GM21381 (cell line): ENCODE measurements around the gene UGT1A4.

Experiments
- ATAC-seq: cut with Tn5 transposase; IDR thresholded peaks from one replicate; pipeline ENCODE4 v1.9.1; 2021; ENCODE audit warnings: mild to moderate bottlenecking, moderate library complexity; ENCODE audit not compliant: unreplicated experiment

Gene UGT1A4

GRCh38 chr2:233779722-233780121 lies 61.2 kb downstream of the UGT1A4 start:
- no peak for ATAC-seq

GRCh38 chr2:233780771-233781170 lies 62.2 kb downstream of the UGT1A4 start:
- ATAC-seq = no peak

- no peak for ATAC-seq
Measured at GRCh38 chr2:233789554-233789953, 71.0 kb downstream of the UGT1A4 start.

GRCh38 chr2:233791151-233791882 lies 72.8 kb downstream of the UGT1A4 start:
- no peak for ATAC-seq

- no peak for ATAC-seq
Measured at GRCh38 chr2:233791883-233792329, 73.4 kb downstream of the UGT1A4 start.

- no peak for ATAC-seq
Measured at GRCh38 chr2:233792720-233793119, 74.2 kb downstream of the UGT1A4 start.

GRCh38 chr2:233793465-233794127 lies 75.1 kb downstream of the UGT1A4 start:
- no peak for ATAC-seq

- ATAC-seq = no peak
Measured at GRCh38 chr2:233794128-233794658, 75.7 kb downstream of the UGT1A4 start.

GRCh38 chr2:233795735-233796171 lies 77.2 kb downstream of the UGT1A4 start:
- ATAC-seq = no peak

GRCh38 chr2:233796254-233796653 lies 77.7 kb downstream of the UGT1A4 start:
- no peak for ATAC-seq

- no peak for ATAC-seq
Measured at GRCh38 chr2:233798335-233799086, 80.0 kb downstream of the UGT1A4 start.

- ATAC-seq = no peak
Measured at GRCh38 chr2:233799087-233799665, 80.6 kb downstream of the UGT1A4 start.

GRCh38 chr2:233799716-233800115 lies 81.2 kb downstream of the UGT1A4 start:
- ATAC-seq = no peak

- ATAC-seq = no peak
Measured at GRCh38 chr2:233800208-233800607, 81.7 kb downstream of the UGT1A4 start.

- ATAC-seq = no peak
Measured at GRCh38 chr2:233801357-233802131, 83.0 kb downstream of the UGT1A4 start.

GRCh38 chr2:233802132-233802815 lies 83.7 kb downstream of the UGT1A4 start:
- ATAC-seq = no peak

- no peak for ATAC-seq
Measured at GRCh38 chr2:233803292-233803911, 84.9 kb downstream of the UGT1A4 start.

GRCh38 chr2:233803994-233804393 lies 85.5 kb downstream of the UGT1A4 start:
- ATAC-seq = no peak

- no peak for ATAC-seq
Measured at GRCh38 chr2:233807215-233807865, 88.8 kb downstream of the UGT1A4 start.
